Erythroblast (primary cell): ENCODE measurements around the gene TMEM181.

Experiments used
- GATA1 ChIP-seq: IDR thresholded peaks from 2 replicates; pipeline ENCODE4 v1.6.1; 2011; ENCODE audit warnings: low read depth, mild to moderate bottlenecking, control low read depth, low read length, moderate library complexity
- POLR2A ChIP-seq: IDR thresholded peaks from 2 replicates; pipeline ENCODE4 v1.6.1; 2011; ENCODE audit warnings: mild to moderate bottlenecking, low read length

DNA sequence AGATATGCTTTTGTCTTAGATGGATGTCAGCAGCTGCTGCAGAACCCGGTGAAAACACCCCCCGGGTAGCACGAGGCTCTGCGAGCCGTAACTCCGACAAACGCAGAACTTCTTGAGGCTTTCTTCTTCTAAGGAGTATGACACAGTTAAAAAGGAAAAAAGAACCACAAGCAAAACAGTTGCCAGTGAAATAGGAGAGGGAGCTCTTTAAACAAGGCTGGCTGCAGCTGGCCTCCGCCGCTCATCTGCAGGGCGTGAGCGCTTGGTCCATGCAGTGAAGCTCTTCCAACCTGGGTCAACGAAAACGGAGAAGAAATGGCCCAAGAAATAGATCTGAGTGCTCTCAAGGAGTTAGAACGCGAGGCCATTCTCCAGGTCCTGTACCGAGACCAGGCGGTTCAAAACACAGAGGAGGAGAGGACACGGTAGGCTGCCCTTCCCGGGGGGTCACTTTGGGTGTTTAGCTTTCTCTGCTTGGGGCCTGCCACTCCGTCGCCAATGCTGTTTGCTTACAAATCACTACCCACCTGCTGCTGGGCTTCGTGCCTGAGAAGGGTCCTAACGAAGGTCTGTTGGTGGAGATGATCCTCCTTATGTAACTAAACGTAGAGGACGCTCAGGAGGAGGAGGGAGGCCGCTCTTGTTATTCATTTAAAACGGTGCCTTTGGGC, 103.2 kb downstream of the TMEM181 start:
- TF ChIP-seq POLR2A (no peak), GATA1 (no peak)
